OCI-LY1 (cell line): ENCODE results near the gene MYRF.

Experiments
- H2AFZ ChIP-seq: fragments of 200-600 bp; sonication (generic), shearing (Covaris generic); 2 replicates; pipeline ENCODE4 v1.6.0; 2014; ENCODE audit warnings: antibody characterized with exemption, mild to moderate bottlenecking, low read length
- H3F3A ChIP-seq: fragments of 200-600 bp; sonication (generic), shearing (Covaris generic); 2 replicates; pipeline ENCODE4 v1.6.0; 2014; ENCODE audit warnings: mild to moderate bottlenecking, antibody characterized with exemption, low read length, moderate library complexity; ENCODE audit not compliant: insufficient read depth
- H3K27ac ChIP-seq: fragments of 200-600 bp; sonication (generic); 2 replicates; pipeline ENCODE4 v1.5.1; 2014; ENCODE audit warnings: low read length, mixed run types, mild to moderate bottlenecking, low read depth; ENCODE audit not compliant: poor library complexity, severe bottlenecking
- H3K27me3 ChIP-seq: fragments of 200-600 bp; sonication (generic); 2 replicates; pipeline ENCODE4 v1.6.0; 2014; ENCODE audit warnings: antibody characterized with exemption, mild to moderate bottlenecking, low read length, moderate library complexity; ENCODE audit not compliant: insufficient read depth
- H3K36me3 ChIP-seq: fragments of 200-600 bp; sonication (generic); 2 replicates; pipeline ENCODE4 v1.6.1; 2014; ENCODE audit warnings: mild to moderate bottlenecking, antibody characterized with exemption, low read length, moderate library complexity, mixed read lengths; ENCODE audit not compliant: insufficient read depth
- H3K4me1 ChIP-seq: fragments of 200-600 bp; sonication (generic); 2 replicates; pipeline ENCODE4 v1.5.1; 2014; ENCODE audit warnings: mild to moderate bottlenecking, low read length, moderate library complexity; ENCODE audit not compliant: insufficient read depth, severe bottlenecking
- H3K4me2 ChIP-seq: fragments of 200-600 bp; sonication (generic), shearing (Covaris generic); 2 replicates; pipeline ENCODE4 v1.6.1; 2014; ENCODE audit warnings: low read length
- H3K4me3 ChIP-seq: fragments of 200-600 bp; sonication (generic); 2 replicates; pipeline ENCODE4 v1.5.1; 2014; ENCODE audit warnings: low read length, low read depth, mild to moderate bottlenecking, mixed read lengths; ENCODE audit not compliant: poor library complexity, severe bottlenecking
- H3K79me2 ChIP-seq: fragments of 200-600 bp; shearing (Covaris generic); 2 replicates; pipeline ENCODE4 v1.6.1; 2016; ENCODE audit warnings: mixed run types, low read length, mixed read lengths; ENCODE audit not compliant: insufficient read depth
- H3K9ac ChIP-seq: fragments of 200-600 bp; sonication (generic), shearing (Covaris generic); 2 replicates; pipeline ENCODE4 v1.6.1; 2014; ENCODE audit warnings: mild to moderate bottlenecking, low read length, mixed read lengths
- H3K9me2 ChIP-seq: fragments of 200-600 bp; sonication (generic), shearing (Covaris generic); 2 replicates; pipeline ENCODE4 v1.6.1; 2014; ENCODE audit warnings: low read depth, mild to moderate bottlenecking, low read length, mixed read lengths
- H3K9me3 ChIP-seq: fragments of 200-600 bp; shearing (Covaris generic); 2 replicates; pipeline ENCODE4 v1.6.1; 2014; ENCODE audit warnings: low read length, mixed read lengths
- H4K20me1 ChIP-seq: fragments of 200-600 bp; sonication (generic), shearing (Covaris generic); 2 replicates; pipeline ENCODE4 v1.6.0; 2016; ENCODE audit warnings: mild to moderate bottlenecking, low read length; ENCODE audit not compliant: insufficient read depth
- EZH2 ChIP-seq: fragments of 200-600 bp; sonication (generic), shearing (Covaris generic); IDR thresholded peaks from 2 replicates; pipeline ENCODE4 v1.8.0; 2017; ENCODE audit warnings: borderline replicate concordance, mixed run types, mild to moderate bottlenecking, antibody characterized with exemption, low read length, moderate library complexity, mixed read lengths
- TF ChIP-seq, protein P1 (sequence below): fragments of 200-600 bp; sonication (generic), shearing (Covaris generic); IDR thresholded peaks from 2 replicates; pipeline ENCODE4 v1.5.1; 2017; ENCODE audit warnings: mild to moderate bottlenecking, antibody characterized with exemption, low read length, moderate library complexity, mixed read lengths

The MYRF gene

DNA sequence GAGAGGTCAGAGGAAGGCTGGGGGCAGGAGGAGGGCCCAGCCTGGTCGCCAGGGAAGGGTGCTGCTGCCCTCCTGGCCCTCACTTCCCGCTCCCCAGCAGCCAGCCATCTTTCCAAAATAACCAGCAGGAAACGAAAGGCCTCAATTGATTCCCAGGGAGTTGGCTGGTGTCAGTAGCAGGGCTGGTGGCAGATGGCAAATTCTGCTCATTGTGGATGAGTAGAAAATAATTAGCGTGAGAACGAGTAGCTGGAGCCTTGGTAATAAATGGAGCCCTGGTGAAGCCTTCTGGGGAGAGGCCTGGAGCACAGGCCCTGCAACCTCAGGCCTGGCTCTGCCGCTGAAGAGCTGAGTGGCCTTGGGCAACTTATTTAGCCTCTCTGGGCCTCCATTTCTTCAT lies 40.9 kb upstream of the MYRF start:
- Histone ChIP-seq H3K4me3 (no peak overlapping the region), H2AFZ (no peak overlapping the region), H3K9ac (no peak overlapping the region), H3K4me1 (no peaks in the 10 kb centered on the region), H4K20me1 (no peaks in the 10 kb centered on the region), H3K79me2 (no peaks in the 10 kb centered on the region), H3K9me3 (no peaks in the 10 kb centered on the region), H3K9me2 (no peaks in the 10 kb centered on the region), H3K36me3 (no peaks in the 10 kb centered on the region), H3K27me3 (peaks cover 7% of the 10 kb centered on the region; the same call in 1 of the 2 replicates), H3K27ac (no peak overlapping the region), H3K4me2 (no peak overlapping the region), H3F3A (no peaks in the 10 kb centered on the region)
- TF ChIP-seq EZH2: no peak
- TF ChIP-seq, protein P1, sequence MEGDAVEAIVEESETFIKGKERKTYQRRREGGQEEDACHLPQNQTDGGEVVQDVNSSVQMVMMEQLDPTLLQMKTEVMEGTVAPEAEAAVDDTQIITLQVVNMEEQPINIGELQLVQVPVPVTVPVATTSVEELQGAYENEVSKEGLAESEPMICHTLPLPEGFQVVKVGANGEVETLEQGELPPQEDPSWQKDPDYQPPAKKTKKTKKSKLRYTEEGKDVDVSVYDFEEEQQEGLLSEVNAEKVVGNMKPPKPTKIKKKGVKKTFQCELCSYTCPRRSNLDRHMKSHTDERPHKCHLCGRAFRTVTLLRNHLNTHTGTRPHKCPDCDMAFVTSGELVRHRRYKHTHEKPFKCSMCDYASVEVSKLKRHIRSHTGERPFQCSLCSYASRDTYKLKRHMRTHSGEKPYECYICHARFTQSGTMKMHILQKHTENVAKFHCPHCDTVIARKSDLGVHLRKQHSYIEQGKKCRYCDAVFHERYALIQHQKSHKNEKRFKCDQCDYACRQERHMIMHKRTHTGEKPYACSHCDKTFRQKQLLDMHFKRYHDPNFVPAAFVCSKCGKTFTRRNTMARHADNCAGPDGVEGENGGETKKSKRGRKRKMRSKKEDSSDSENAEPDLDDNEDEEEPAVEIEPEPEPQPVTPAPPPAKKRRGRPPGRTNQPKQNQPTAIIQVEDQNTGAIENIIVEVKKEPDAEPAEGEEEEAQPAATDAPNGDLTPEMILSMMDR: no peak

DNA sequence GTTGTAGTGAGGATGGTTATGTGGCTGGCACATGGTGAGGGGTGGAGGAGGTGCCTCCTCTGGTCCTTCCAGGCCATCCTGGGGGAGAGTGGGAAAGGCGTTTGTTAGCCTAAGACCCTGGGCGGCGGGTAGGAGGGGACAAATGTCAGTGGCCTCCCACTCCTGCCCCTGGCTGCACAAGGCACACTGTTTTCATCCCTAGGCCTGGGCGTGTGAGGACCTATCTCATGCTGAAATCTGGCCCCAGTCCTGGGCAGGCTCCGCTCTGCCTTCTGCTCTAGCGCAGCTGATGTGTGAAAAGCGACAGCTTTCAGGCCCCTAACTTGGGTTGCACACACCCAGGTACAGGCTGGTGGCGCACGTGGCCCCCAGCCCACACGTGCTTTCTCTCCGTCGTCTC lies 40.1 kb upstream of the MYRF start:
- TF ChIP-seq, protein P1: no peak
- TF ChIP-seq EZH2: no peak
- Histone ChIP-seq H3K27me3 (peaks cover 7% of the 10 kb centered on the region; the same call in 1 of the 2 replicates), H3K36me3 (no peaks in the 10 kb centered on the region), H2AFZ (no peak overlapping the region), H3K9me3 (no peaks in the 10 kb centered on the region), H3K9me2 (no peaks in the 10 kb centered on the region), H3K9ac (no peak overlapping the region), H3K27ac (no peak overlapping the region), H3K4me3 (no peak overlapping the region), H3K79me2 (no peaks in the 10 kb centered on the region), H4K20me1 (no peaks in the 10 kb centered on the region), H3K4me1 (no peaks in the 10 kb centered on the region), H3K4me2 (no peak overlapping the region), H3F3A (no peaks in the 10 kb centered on the region)

DNA sequence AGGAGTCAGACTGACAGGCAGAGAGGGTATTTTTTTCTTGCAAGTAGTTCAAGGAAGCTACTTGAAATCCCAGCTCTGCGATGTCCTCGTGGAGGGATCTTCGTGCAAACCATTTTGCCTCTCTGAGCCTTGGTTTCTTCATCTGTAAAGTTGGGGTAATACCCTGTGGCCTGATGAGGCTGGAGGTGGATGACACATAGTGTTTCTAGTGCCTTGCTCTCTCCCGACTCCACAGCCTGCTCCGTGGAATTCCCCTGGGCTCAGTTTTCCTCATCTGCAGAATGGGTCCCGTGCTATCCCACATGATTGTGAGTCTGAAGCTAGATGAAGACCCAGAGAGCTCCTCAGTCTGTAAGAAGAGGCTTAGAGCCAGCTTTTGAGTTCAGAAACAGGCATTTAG lies 39.6 kb upstream of the MYRF start:
- Histone ChIP-seq H3K36me3 (no peaks in the 10 kb centered on the region), H3K9me2 (no peaks in the 10 kb centered on the region), H3K27ac (no peak overlapping the region), H3K27me3 (peaks cover 4% of the 10 kb centered on the region; the same call in 1 of the 2 replicates), H3F3A (no peaks in the 10 kb centered on the region), H3K9ac (no peak overlapping the region), H3K4me1 (no peaks in the 10 kb centered on the region), H2AFZ (no peak overlapping the region), H3K4me2 (no peak overlapping the region), H3K4me3 (no peak overlapping the region), H3K79me2 (no peaks in the 10 kb centered on the region), H4K20me1 (no peaks in the 10 kb centered on the region), H3K9me3 (no peaks in the 10 kb centered on the region)
- TF ChIP-seq EZH2: no peak
- TF ChIP-seq, protein P1: no peak
